SJCRH30 (cell line): Measurements from ENCODE around the gene MPZL3. TPM values are rescaled to one million over a fixed set of nuclear protein-coding genes. Genes with fewer than 3 reads are reported as not detected.
"Not testable (repeated sequence)": the region's sequence is repeated elsewhere in the genome, so short reads cannot be mapped to it uniquely, and the experiment has no call there.

Source experiments
- DNase-seq, 2 experiments: peaks; one replicate each; pipeline ENCODE4 v3.0.0-alpha.2; 2015 to 2020
- H3K27ac ChIP-seq: fragments of 250-450 bp; sonication (Bioruptor Pico); 2 replicates; pipeline ENCODE4 v1.5.1; 2020; ENCODE audit warnings: mild to moderate bottlenecking, moderate library complexity
- H3K27me3 ChIP-seq: fragments of 250-450 bp; sonication (Bioruptor Pico); 2 replicates; pipeline ENCODE4 v1.5.1; 2020; ENCODE audit warnings: mild to moderate bottlenecking, moderate library complexity
- H3K36me3 ChIP-seq: fragments of 250-450 bp; sonication (Bioruptor Pico); 2 replicates; pipeline ENCODE4 v1.5.1; 2020; ENCODE audit warnings: mild to moderate bottlenecking, moderate library complexity
- H3K4me1 ChIP-seq: fragments of 250-450 bp; sonication (Bioruptor Pico); 2 replicates; pipeline ENCODE4 v1.5.1; 2020; ENCODE audit warnings: mild to moderate bottlenecking, moderate library complexity
- H3K4me3 ChIP-seq: fragments of 250-450 bp; sonication (Bioruptor Pico); 2 replicates; pipeline ENCODE4 v1.5.1; 2020; ENCODE audit warnings: mild to moderate bottlenecking, moderate library complexity
- H3K9me3 ChIP-seq: fragments of 250-450 bp; sonication (Bioruptor Pico); replicated peaks from 2 replicates; pipeline ENCODE4 v1.5.1; 2020; ENCODE audit warnings: mild to moderate bottlenecking, moderate library complexity
- total RNA-seq: library from RNA; depleted of rRNA; stranded (reverse); fragments of >200 nt; shearing (Covaris generic); gene quantifications from 2 replicates; pipeline ENCODE4 v1.2.3, GENCODE V29; 2014

The MPZL3 gene
- total RNA-seq, 1 experiment from 2014 or later, result 0.12 TPM

GRCh38 chr11:118200901-118201680 is 51.1 kb downstream of the MPZL3 start:
- Histone ChIP-seq H3K27ac (no peak overlapping the region), H3K4me1 (no peaks in the 10 kb centered on the region), H3K27me3 (no peaks in the 10 kb centered on the region), H3K9me3 (no peaks in the 10 kb centered on the region), H3K4me3 (no peak overlapping the region), H3K36me3 (no peaks in the 10 kb centered on the region)
- DNase-seq, result no peak

- no peak overlapping the region for H3K27ac ChIP-seq
- H3K36me3 ChIP-seq, result no peaks in the 10 kb centered on the region
- H3K4me1 ChIP-seq, result no peaks in the 10 kb centered on the region
- no peak for DNase-seq
- H3K4me3 ChIP-seq, result no peak overlapping the region
- H3K9me3 ChIP-seq, result no peaks in the 10 kb centered on the region
- H3K27me3 ChIP-seq, result no peaks in the 10 kb centered on the region
Observed at GRCh38 chr11:118200497-118200896, 51.7 kb downstream of the MPZL3 start.

DNA sequence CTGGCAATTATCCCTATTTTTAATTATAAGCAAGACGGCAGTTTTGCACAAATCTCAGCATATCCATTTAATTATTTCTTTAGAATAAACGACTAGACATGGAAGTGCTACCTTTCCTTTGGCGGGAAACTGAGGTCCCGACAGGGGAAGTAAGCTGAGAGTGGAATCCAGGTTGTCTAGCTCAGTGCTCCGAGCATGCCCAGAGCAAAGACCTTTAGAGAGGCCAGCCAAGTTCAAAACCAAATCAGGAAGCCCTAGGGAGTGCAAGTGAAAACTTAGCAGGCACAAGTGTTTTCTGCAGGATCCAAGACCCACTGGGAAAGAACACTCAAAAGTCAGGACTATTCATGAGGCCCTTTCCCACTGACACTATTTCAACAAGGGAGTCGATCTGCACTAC is 53.0 kb downstream of the MPZL3 start:
- Histone ChIP-seq H3K36me3 (no peaks in the 10 kb centered on the region), H3K27me3 (no peaks in the 10 kb centered on the region), H3K4me3 (no peak overlapping the region), H3K27ac (no peak overlapping the region), H3K9me3 (no peaks in the 10 kb centered on the region), H3K4me1 (no peaks in the 10 kb centered on the region)
- DNase-seq, result no peak

DNA sequence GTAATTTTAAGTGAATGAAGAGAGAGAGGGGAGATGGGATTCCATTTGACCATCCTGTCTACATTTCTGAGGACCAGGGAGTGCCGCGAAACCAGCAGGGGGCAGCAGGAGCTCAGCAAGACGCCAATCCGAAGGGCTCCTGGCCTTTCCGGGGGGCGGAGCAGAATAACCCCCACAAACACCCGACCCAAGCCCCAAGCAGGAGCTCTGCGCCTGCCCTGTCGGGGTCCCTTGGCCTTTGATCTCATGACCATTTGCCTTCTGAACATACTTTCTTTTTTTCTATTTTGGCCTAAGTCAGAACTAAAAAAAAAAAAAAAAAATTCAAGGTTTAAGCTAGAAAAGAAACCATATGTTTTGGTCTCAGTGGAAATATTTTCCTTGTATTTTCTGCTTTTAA is 53.8 kb downstream of the MPZL3 start:
- H3K27me3 ChIP-seq, result no peaks in the 10 kb centered on the region
- no peak overlapping the region for H3K4me3 ChIP-seq
- peak; percentile 64 to 74 for DNase-seq

GRCh38 chr11:118194835-118195627 is 57.1 kb downstream of the MPZL3 start:
- no peaks in the 10 kb centered on the region for H3K27me3 ChIP-seq
- no peak overlapping the region for H3K4me3 ChIP-seq
- H3K9me3 ChIP-seq, result no peaks in the 10 kb centered on the region
- no peaks in the 10 kb centered on the region for H3K4me1 ChIP-seq
- no peak overlapping the region for H3K27ac ChIP-seq
- no peak for DNase-seq
- H3K36me3 ChIP-seq, result no peaks in the 10 kb centered on the region

More for the DNA sequence above, 53.8 kb downstream of the MPZL3 start:
- Histone ChIP-seq H3K27ac (no peak overlapping the region), H3K36me3 (no peaks in the 10 kb centered on the region), H3K9me3 (no peaks in the 10 kb centered on the region), H3K4me1 (no peaks in the 10 kb centered on the region)

- H3K4me1 ChIP-seq, result no peaks in the 10 kb centered on the region
- H3K27me3 ChIP-seq, result no peaks in the 10 kb centered on the region
- DNase-seq, result no peak
- H3K4me3 ChIP-seq, result no peak overlapping the region
- H3K36me3 ChIP-seq, result no peaks in the 10 kb centered on the region
- no peaks in the 10 kb centered on the region for H3K9me3 ChIP-seq
- H3K27ac ChIP-seq, result no peak overlapping the region
Observed at GRCh38 chr11:118193910-118194566, 58.1 kb downstream of the MPZL3 start.

GRCh38 chr11:118192817-118193216 is 59.3 kb downstream of the MPZL3 start:
- not testable (repeated sequence) for H3K27ac ChIP-seq

DNA sequence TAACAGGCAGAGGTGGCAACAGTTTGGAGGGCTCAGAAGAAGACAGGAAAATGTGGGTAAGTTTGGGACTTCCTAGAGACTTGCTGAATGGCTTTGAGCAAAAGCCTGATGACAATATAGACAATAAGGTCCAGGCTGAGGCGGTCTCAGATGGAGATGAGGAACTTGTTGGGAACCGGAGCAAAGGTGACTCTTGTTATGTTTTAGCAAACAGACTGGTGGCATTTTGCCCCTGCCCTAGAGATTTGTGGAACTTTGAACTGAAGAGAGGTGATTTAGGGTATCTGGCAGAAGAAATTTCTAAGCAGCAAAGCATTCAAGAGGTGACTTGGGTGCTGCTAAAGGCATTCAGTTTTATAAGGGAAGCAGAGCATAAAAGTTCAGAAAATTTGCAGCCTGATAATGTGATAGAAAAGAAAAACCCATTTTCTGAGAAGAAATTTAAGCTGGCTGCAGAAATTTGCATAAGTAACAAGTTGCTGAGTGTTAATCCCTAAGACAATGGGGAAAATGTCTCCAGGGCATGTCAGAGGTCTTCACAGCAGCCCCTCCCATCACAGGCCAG is 61.1 kb downstream of the MPZL3 start:
- not testable (repeated sequence) for H3K4me1 ChIP-seq, H3K9me3 ChIP-seq, H3K4me3 ChIP-seq, H3K27me3 ChIP-seq, DNase-seq, H3K27ac ChIP-seq, H3K36me3 ChIP-seq

More at GRCh38 chr11:118192817-118193216, 59.3 kb downstream of the MPZL3 start:
- not testable (repeated sequence) for H3K27me3 ChIP-seq, H3K36me3 ChIP-seq, H3K4me1 ChIP-seq, H3K9me3 ChIP-seq, H3K4me3 ChIP-seq, DNase-seq

GRCh38 chr11:118186346-118187107 is 65.6 kb downstream of the MPZL3 start:
- H3K27me3 ChIP-seq, result no peaks in the 10 kb centered on the region
- no peak overlapping the region for H3K4me3 ChIP-seq
- H3K9me3 ChIP-seq, result no peaks in the 10 kb centered on the region
- DNase-seq, result no peak
- H3K4me1 ChIP-seq, result no peaks in the 10 kb centered on the region
- H3K36me3 ChIP-seq, result no peaks in the 10 kb centered on the region
- H3K27ac ChIP-seq, result no peak overlapping the region

DNA sequence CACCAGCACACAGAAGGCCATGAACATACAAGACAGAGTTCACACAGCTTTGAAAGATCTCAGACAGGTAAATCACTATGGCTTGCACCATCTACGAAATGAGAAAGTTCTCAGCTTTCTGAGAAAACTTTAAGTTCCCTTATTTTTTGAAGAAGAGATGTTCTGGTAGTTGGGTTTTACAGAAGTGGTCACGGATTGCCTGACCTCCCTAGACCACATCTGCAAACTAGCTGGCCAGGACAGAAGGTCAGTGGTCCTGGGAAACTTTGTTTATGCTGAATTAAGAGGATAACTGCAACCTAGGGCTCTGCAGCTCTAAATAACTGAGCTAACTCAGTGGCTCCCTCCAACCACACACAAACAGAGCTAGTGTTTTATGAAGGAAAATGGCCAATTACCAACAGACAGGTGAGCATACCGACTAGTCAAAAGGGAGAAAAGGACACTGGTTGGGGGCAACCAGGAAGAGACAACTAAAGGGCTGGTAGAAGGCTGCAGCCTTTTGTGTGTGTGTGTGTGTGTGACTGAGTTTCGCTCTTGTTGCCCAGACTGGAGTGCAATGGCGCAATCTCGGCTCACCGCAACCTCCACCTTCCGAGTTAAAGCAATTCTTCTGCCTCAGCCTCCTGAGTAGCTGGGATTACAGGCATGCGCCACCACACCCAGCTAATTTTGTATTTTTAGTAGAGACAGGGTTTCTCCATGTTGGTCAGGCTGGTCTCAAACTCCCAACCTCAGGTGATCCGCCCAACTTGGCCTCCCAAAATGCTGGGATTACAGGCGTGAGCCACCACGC is 67.2 kb downstream of the MPZL3 start:
- no peaks in the 10 kb centered on the region for H3K4me1 ChIP-seq
- H3K27ac ChIP-seq, result no peak overlapping the region
- no peak overlapping the region for H3K4me3 ChIP-seq
- DNase-seq, result no peak
- no peaks in the 10 kb centered on the region for H3K27me3 ChIP-seq
- H3K36me3 ChIP-seq, result no peaks in the 10 kb centered on the region
- H3K9me3 ChIP-seq, result no peaks in the 10 kb centered on the region

DNA sequence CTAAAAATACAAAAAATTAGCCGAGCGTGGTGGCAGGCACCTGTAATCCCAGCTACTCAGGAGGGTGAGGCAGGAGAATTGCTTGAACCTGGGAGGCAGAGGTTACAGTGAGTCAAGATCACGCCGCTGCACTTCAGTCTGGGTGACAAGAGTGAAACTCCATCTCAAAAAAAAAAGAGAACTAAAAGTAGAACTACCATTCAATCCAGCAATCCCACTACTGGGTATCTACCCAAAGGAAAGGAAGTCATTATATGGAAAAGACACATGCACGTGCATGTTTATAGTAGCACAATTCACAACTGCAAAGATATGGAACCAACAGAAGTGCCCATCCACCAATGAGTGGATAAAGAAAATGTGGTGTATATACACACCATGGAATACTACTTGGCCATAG is 68.5 kb downstream of the MPZL3 start:
- not testable (repeated sequence) for H3K4me1 ChIP-seq, H3K36me3 ChIP-seq, H3K4me3 ChIP-seq, H3K9me3 ChIP-seq, DNase-seq, H3K27me3 ChIP-seq, H3K27ac ChIP-seq

DNA sequence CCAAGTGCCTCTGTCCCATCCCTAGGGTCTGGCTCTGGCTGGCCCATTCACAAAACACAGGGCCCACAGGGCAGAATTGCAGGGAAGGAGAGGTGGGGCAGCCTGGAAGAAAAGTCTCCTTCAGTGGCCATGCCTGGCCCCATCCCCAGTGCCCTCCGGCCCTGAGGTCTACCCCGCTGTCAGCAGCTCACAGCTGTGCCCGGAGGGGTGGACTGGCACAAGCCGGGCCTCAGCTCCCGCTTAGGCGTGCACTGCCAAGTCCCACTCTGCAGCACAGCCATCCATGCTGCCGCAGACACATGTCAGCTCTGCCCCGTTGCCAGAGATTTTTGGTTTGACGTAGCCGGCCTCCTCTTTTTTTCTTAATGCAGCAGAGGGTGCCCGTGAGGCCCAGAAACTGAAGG is 71.9 kb downstream of the MPZL3 start:
- H3K36me3 ChIP-seq, result no peaks in the 10 kb centered on the region

GRCh38 chr11:118176778-118177134 is 75.4 kb downstream of the MPZL3 start:
- Histone ChIP-seq H3K27me3 (no peaks in the 10 kb centered on the region; the same call in 1 of the 2 replicates), H3K4me1 (no peaks in the 10 kb centered on the region), H3K9me3 (no peaks in the 10 kb centered on the region), H3K4me3 (no peak overlapping the region), H3K36me3 (no peaks in the 10 kb centered on the region), H3K27ac (no peak overlapping the region)
- DNase-seq, result no peak

More for the DNA sequence above, 71.9 kb downstream of the MPZL3 start:
- H3K4me3 ChIP-seq, result no peak overlapping the region
- no peak overlapping the region for H3K27ac ChIP-seq
- H3K9me3 ChIP-seq, result no peaks in the 10 kb centered on the region
- no peaks in the 10 kb centered on the region for H3K4me1 ChIP-seq
- no peaks in the 10 kb centered on the region; the same call in 1 of the 2 replicates for H3K27me3 ChIP-seq
- DNase-seq, result peak; percentile 14 to 30
